Peyer's patch (tissue), 4 donors: ENCODE measurements around the gene FA2H.

ENCODE experiments used
- POLR2A ChIP-seq, 2 donors: fragments of 450-650 bp; IDR thresholded peaks; one replicate each; pipeline ENCODE4 v1.5.1; 2017; ENCODE audit warnings: antibody characterized with exemption in 2 of 2, mild to moderate bottlenecking in 2 of 2, moderate library complexity in 2 of 2
- TF ChIP-seq, protein P1 (sequence below), 6 experiments: fragments of 450-650 bp in 4 of 6; fragments of 200-600 bp in 2 of 6; sonication (generic) in 1 of 6; IDR thresholded peaks; one replicate each; pipeline ENCODE4 v1.5.1; 2017 to 2019; ENCODE audit warnings: antibody characterized with exemption in 6 of 6, mild to moderate bottlenecking in 3 of 6, moderate library complexity in 1 of 6

DNA sequence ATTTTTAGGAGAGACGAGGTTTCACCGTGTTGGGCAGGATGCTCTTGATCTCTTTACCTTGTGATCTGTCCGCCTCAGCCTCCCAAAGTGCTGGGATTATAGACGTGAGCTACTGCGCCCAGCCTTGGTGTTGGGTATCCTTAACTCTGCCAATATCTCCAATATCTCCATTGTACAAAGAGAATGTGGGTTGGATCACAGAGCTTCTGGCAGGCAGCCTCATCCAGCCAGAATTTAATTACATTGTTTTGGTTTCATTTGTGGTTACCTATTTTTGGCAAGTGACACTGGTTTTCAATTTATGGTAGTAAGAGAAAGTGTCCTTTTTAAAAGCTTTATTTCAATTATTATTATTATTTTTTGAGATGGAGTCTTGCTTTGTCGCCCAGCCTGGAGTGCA is 93.9 kb downstream of the FA2H start:
- no peak for TF ChIP-seq POLR2A (IDR thresholded peaks at IDR 0.05)
- TF ChIP-seq, protein P1, sequence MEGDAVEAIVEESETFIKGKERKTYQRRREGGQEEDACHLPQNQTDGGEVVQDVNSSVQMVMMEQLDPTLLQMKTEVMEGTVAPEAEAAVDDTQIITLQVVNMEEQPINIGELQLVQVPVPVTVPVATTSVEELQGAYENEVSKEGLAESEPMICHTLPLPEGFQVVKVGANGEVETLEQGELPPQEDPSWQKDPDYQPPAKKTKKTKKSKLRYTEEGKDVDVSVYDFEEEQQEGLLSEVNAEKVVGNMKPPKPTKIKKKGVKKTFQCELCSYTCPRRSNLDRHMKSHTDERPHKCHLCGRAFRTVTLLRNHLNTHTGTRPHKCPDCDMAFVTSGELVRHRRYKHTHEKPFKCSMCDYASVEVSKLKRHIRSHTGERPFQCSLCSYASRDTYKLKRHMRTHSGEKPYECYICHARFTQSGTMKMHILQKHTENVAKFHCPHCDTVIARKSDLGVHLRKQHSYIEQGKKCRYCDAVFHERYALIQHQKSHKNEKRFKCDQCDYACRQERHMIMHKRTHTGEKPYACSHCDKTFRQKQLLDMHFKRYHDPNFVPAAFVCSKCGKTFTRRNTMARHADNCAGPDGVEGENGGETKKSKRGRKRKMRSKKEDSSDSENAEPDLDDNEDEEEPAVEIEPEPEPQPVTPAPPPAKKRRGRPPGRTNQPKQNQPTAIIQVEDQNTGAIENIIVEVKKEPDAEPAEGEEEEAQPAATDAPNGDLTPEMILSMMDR (IDR thresholded peaks at IDR 0.05) = no peak
